Activated CD4-positive, CD25-positive, alpha-beta regulatory T cell (primary cell): ENCODE results near the gene DCHS2.

ENCODE experiments used
- DNase-seq, 4 experiments: peaks; one replicate each; lab custom pipeline; 2025; lab: John Stamatoyannopoulos, UW

The DCHS2 gene

DNA sequence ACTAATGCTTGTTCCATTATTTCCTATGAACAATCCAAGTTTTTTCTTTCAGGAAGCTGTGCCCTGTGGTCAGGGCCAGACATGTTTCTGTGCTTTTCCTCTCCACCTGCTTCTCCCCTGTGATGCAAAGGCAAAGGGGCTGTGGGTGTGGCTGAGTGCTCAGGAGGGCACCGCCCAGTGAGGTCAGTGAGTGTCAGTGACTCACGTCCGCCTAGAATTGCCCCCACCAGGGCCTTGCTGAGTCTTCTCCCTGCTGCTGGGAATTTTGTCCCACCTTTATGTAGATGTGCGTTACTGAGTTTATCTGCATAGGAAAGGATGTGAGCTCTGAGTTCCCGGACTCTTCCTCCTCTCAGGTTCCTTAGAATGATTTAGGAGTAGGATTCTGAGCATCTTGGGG lies 283.2 kb downstream of the DCHS2 start:
- DNase-seq = no peak

DNA sequence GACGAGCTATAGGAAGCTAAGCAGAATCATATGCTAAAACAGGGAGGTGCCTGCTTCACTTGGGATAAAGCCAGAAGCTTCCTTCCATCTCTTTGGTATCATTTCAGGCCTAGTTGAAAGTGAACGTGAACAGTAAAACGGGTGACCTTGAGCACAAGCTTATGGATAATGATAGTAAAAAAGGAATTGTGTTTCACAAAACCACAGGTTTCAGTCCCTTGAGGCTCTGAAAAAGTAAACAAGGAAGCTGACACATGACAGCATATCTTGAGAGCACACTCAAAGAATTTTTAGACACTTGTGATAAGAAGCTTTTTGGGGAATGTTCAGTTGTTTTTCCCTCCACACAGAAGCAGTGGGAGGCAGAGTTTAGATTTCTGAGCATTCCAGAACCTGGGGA lies 286.1 kb downstream of the DCHS2 start:
- DNase-seq = no peak

DNA sequence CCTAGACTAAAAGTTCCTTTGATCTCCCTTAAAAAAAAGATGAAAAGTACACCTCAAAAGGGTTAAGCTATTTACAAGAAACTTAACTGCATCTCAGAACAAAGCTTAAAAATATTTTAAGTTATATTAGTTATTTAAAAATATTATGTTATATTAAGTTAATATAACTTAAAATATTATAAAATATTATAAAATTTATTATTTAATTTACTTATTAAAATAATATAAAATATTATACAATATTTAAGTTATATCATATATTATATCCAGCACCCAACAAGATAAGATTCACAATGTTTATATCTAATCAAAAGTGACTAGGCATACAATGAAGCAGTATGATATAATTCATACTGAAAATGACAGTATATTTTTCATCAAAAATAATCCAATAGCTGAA lies 296.9 kb downstream of the DCHS2 start:
- DNase-seq = no peak

DNA sequence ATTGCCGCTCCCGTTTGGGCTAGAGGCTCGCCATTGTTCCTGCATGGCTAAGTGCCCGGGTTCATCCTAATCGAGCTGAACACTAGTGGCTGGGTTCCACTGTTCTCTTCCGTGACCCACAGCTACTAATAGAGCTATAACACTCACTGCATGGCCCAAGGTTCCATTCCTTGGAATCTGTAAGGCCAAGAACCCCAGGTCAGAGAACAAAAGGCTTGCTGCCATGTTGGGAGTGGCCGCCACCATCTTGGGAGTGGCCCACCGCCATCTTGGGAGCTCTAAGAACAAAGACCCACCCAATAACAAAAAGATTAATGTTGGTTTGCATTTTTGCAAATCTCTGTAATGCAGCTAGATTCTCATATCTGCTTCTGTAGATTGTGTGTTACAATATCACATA lies 299.0 kb downstream of the DCHS2 start:
- no peak for DNase-seq

DNA sequence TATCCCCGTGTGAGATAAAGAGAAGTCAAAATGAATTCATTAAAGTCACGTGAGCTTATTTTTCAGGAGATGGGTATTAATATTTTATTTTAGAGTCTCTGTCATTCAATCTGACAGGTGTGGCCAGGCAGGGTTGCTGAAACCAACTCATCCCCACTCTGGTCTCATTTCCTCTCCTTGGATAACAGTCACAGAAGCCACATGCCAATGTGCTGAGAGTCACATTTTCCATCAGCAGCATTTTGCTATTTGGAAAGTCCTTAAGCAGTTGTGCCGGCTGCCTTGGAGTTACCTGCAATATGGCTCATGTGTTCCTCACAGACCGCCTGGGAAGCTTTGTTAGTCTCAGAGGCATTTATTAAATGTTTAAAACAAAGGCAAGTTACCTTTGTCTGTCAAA lies 302.3 kb downstream of the DCHS2 start:
- DNase-seq = no peak

DNA sequence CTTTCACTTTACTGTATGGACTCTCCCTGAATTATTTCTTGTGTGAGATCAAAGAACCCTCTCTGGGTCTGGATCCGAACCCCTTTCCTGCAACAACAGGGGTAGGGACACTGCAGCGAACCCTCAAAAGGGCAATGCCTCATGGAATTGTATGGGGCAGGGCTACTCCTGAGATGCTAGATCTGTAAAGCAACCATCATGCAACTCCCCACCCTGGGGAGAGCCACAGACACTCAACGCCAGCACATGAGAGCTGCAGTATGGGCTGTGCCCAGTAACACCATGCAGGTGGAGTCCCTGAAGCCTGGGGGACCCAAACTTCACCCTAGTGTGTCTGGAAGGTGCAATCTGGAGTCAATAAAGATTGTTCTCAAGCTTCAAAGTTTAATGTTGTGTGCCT lies 304.7 kb downstream of the DCHS2 start:
- DNase-seq = no peak

DNA sequence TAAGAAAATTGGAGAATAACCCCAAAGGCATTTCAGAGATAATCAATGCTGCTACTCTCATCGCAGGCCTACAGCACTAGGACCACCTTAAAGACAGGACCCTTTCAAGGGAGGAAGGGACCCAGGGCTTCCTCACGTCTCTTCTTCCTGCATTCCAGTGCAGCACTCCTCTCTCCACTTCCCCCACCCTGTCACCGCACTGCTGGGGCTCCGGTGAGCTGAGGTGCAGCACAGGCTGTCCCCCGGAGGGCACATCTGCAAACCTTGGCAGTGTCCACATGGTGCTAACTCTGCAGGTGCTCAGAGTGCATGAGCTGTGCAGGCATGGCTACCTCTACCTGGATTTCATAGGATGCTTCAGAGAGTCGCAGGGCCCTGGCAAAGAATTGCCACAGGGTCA lies 305.6 kb downstream of the DCHS2 start:
- no peak for DNase-seq

DNA sequence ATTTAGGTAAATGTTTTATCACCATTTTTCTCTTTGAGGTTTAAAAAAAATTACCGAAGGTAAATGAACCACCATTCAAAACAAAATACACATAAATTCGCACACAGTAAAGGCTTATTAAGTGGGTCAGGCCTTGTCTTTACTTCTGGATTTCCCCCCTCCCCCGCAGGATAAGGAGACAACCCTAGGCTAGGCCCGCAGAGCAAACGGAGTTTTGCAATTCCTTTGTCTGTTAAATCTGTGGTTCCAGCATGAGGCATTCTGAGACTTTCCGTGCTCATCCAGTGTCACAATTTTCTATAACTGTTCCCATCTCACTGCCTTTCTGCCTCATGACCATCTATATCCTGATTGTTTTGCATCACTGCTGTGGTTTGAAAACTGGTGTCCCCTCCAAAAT lies 307.4 kb downstream of the DCHS2 start:
- no peak for DNase-seq

DNA sequence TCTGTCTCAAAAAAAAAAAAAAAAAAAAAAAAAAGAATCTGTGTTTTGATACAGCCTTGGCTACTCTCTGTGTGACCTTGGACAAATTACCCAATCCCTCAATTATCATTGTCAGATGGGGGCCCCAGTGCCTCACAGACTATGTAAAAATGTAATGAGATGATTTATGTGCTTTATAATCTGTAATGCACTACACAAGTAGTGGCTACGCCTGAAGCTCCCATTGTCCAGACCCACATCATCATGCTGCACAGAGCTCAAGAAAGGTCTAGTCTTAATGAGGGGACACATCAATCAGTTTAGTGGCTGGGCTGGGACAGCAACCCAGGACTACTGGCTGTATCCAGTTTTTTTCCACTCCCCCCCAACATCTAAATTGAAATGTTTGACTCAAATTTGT lies 308.3 kb downstream of the DCHS2 start:
- DNase-seq = no peak
